HFFc6 (cell line): ENCODE measurements around the gene SLC2A8. TPM values are rescaled to one million over a fixed set of nuclear protein-coding genes. Genes with fewer than 3 reads are reported as not detected.

Experiments used
- DNase-seq: peaks from one replicate; pipeline ENCODE4 v3.0.0-alpha.2; 2018
- H3K27ac Mint-ChIP-seq: 2 replicates; pipeline ENCODE4 v1.8.0; 2020; ENCODE audit warnings: mild to moderate bottlenecking, mixed read lengths
- H3K27me3 Mint-ChIP-seq: 2 replicates; pipeline ENCODE4 v1.8.0; 2021; ENCODE audit warnings: mild to moderate bottlenecking, moderate library complexity, mixed read lengths; ENCODE audit not compliant: insufficient read depth
- H3K36me3 Mint-ChIP-seq: 2 replicates; pipeline ENCODE4 v1.8.0; 2021; ENCODE audit warnings: low read depth, mixed read lengths
- H3K4me1 Mint-ChIP-seq: 2 replicates; pipeline ENCODE4 v1.8.0; 2020; ENCODE audit warnings: low read depth, mixed read lengths
- H3K4me3 Mint-ChIP-seq: 2 replicates; pipeline ENCODE4 v1.8.0; 2020; ENCODE audit warnings: mild to moderate bottlenecking, moderate library complexity, mixed read lengths
- H3K9me3 Mint-ChIP-seq: 2 replicates; pipeline ENCODE4 v1.8.0; 2020; ENCODE audit warnings: mild to moderate bottlenecking, mixed read lengths
- total RNA-seq, 6 experiments: library from RNA; stranded (reverse); fragmentation: NEBNext Ultra II Directional; extraction: Animal tissue kit (Norgen Biotek cat#: 25700); gene quantifications; 2 replicates in 1 of 6; 3 replicates in 5 of 6; pipeline ENCODE4 v1.2.3, GENCODE V29; 2021
- TF ChIP-seq, protein P1 (sequence below): fragments of 200-600 bp; sonication (generic); IDR thresholded peaks from 2 replicates; pipeline ENCODE4 v1.5.0; 2021; ENCODE audit warnings: antibody characterized with exemption, mild to moderate bottlenecking

SLC2A8 gene
- total RNA-seq, 6 experiments from 2014 or later, result 11.5 to 13.6 (median 12.5) TPM

DNA sequence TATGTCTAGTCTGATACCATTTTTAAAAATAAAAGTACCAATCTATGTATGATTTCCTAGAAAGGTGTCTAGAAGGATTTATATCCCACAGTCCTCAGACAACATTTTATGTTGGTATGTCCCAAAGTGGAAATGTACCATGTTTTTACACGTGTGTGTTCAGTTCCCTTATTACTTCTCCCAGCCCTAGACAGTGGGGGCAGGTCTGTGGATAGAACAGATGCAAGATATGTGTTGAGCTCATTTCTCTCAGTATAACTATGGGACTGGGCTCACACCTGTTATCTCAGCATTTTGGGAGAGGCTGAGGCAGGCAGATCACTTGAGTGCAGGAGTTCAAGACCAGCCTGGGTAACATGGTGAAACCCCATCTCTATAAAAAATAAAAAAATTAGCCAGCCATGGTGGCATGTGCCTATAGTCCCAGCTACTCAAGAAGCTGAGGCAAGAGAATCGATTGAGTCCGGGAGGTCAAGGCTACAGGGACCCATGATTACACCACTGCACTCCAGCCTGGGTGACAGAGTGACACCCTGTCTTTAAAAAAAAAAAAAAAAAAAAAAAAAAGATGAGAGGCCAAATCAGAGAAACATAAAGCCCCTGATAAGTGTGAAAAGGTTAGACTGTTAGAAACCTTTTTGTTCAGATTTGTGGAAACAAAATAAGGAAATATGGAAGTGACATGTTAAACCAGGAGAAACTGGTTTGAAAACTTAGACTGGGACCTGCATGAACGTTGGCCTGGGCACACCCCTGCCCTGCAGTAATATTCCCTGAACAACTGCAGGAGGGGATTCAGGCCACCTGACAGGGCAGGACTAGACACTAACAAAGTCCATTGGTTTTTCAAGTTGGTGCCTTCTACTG is 7.4 kb upstream of the SLC2A8 start:
- H3K4me1 Mint-ChIP-seq, result peaks cover 25% of the 10 kb centered on the region
- peaks cover 12% of the 10 kb centered on the region for H3K27me3 Mint-ChIP-seq
- H3K36me3 Mint-ChIP-seq, result no peaks in the 10 kb centered on the region
- no peak overlapping the region for H3K4me3 Mint-ChIP-seq
- no peak overlapping the region for H3K27ac Mint-ChIP-seq
- DNase-seq, result no peak
- H3K9me3 Mint-ChIP-seq, result no peaks in the 10 kb centered on the region
- TF ChIP-seq, protein P1, sequence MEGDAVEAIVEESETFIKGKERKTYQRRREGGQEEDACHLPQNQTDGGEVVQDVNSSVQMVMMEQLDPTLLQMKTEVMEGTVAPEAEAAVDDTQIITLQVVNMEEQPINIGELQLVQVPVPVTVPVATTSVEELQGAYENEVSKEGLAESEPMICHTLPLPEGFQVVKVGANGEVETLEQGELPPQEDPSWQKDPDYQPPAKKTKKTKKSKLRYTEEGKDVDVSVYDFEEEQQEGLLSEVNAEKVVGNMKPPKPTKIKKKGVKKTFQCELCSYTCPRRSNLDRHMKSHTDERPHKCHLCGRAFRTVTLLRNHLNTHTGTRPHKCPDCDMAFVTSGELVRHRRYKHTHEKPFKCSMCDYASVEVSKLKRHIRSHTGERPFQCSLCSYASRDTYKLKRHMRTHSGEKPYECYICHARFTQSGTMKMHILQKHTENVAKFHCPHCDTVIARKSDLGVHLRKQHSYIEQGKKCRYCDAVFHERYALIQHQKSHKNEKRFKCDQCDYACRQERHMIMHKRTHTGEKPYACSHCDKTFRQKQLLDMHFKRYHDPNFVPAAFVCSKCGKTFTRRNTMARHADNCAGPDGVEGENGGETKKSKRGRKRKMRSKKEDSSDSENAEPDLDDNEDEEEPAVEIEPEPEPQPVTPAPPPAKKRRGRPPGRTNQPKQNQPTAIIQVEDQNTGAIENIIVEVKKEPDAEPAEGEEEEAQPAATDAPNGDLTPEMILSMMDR, result no peak

DNA sequence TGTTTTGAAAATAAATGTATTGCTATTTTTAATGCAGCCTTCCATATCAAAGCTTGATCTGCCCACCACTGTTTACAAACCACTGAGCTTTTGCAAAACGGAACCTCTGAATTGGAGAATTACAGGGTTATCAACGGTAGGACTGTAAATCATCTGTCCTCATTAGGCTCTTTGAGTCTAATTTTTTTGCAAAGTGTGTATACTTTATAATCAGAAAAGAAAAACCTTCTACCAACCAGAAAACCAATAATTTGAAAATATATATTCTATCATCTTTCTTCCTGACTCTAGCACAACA is 6.8 kb upstream of the SLC2A8 start:
- DNase-seq, result no peak
- Mint-ChIP-seq H3K36me3 (no peaks in the 10 kb centered on the region), H3K27ac (no peak overlapping the region), H3K4me1 (peaks cover 25% of the 10 kb centered on the region), H3K27me3 (peaks cover 9% of the 10 kb centered on the region), H3K4me3 (no peak overlapping the region), H3K9me3 (no peaks in the 10 kb centered on the region)
- TF ChIP-seq, protein P1, result no peak

DNA sequence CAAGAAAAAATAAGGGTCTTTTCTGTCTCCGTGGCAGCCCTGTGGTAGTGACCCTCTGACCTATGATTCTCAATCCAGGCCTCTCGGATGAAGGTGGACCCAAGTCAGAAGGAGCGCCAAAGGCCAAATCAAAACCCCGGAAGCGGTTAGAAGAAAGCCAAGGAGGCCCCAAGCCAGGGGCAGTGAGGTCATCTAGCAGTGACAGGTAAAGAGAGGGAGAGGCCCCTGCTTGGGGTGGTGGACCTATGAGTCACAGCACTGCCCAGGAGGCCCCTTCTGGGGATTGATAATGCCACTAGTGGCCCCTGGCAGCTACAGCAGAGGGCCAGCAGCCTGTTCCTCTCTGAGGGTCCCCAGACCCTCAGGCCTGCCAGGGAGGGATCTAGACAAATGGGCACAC is 6.4 kb upstream of the SLC2A8 start:
- Mint-ChIP-seq H3K4me3 (no peak overlapping the region), H3K36me3 (no peaks in the 10 kb centered on the region), H3K27me3 (peaks cover 8% of the 10 kb centered on the region), H3K27ac (no peak overlapping the region), H3K4me1 (peaks cover 29% of the 10 kb centered on the region), H3K9me3 (no peaks in the 10 kb centered on the region)
- no peak for DNase-seq
- TF ChIP-seq, protein P1, result no peak

DNA sequence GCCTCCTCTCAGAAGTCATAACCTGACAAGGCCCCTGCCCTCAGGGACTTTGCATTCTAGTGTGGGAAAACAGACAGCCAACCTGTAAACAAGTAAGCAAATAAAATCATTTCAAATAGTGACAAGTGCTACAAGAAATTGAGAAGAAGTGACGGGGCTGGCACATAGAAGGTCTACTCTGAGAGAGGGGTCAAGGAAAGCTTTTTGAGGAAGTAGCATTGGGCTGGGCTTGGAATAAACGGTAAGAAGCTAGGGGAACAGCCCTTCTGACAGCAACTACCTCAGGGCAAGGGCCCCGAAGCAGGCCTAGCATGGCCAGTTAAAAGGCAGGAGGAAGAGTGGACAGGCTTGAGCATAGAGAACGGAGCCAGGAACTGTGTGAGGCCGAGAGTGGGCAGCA is 4.8 kb upstream of the SLC2A8 start:
- no peak overlapping the region for H3K4me3 Mint-ChIP-seq
- no peak overlapping the region for H3K27ac Mint-ChIP-seq
- H3K9me3 Mint-ChIP-seq, result no peaks in the 10 kb centered on the region
- no peak for DNase-seq
- H3K27me3 Mint-ChIP-seq, result peaks cover 6% of the 10 kb centered on the region
- H3K4me1 Mint-ChIP-seq, result peaks cover 39% of the 10 kb centered on the region
- TF ChIP-seq, protein P1, result no peak
- no peaks in the 10 kb centered on the region for H3K36me3 Mint-ChIP-seq

DNA sequence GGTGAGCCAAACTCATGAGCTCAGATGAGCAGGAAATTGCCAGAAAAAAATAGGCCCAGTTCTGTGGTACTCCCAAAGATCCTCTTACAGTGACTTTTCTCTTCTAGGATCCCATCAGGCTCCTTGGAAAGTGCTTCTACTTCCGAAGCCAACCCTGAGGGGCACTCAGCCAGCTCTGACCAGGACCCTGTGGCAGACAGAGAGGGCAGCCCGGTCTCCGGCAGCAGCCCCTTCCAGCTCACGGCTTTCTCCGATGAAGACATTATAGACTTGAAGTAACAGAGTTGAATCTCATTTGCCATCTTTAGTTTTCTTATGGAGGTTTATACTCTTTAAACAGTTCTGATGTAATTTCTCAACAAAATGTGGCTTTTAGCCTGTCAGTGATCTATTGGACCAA is 4.0 kb upstream of the SLC2A8 start:
- H3K4me1 Mint-ChIP-seq, result peaks cover 37% of the 10 kb centered on the region

More for the DNA sequence above, 4.0 kb upstream of the SLC2A8 start:
- H3K36me3 Mint-ChIP-seq, result no peaks in the 10 kb centered on the region
- peaks cover 6% of the 10 kb centered on the region for H3K27me3 Mint-ChIP-seq
- no peaks in the 10 kb centered on the region for H3K9me3 Mint-ChIP-seq
- H3K27ac Mint-ChIP-seq, result no peak overlapping the region
- DNase-seq, result no peak
- TF ChIP-seq, protein P1, result no peak
- no peak overlapping the region for H3K4me3 Mint-ChIP-seq
